ENCODE results near the gene CD86. TPM values are rescaled to one million over a fixed set of nuclear protein-coding genes. Genes with fewer than 3 reads are reported as not detected.

CD86 gene
- polyA plus RNA-seq, 1 donor from 2014 or later, result not detected

DNA sequence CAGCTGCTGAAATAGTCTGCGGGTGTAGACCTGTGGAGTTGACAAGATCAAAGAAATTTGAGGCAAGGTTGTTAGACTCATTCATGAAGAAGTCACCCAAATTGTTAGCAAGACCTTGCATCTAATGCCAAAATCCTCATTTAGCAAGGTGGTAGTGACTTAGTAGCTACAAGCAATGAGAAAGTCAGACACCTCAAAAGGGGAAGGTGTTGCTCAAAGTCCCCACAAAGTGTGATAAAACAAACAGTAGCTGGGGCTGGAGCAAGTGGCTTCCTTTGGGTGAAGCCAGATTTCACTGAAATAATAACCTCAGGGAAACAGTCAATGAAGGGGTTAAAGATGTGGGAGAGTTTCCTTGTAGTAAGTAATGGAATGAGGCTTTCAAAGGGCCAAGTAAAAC, 44.9 kb downstream of the CD86 start:
- no peaks in the 10 kb centered on the region for H3K9me3 ChIP-seq (ENCODE audit: low read length)
- H3K9ac ChIP-seq (ENCODE audit: low read length), result no peak overlapping the region
- H3K79me2 ChIP-seq (replicated peaks; ENCODE audit: insufficient read depth, low read length), result no peaks in the 10 kb centered on the region
- no peaks in the 10 kb centered on the region for H3K27me3 ChIP-seq (ENCODE audit: insufficient read depth, low read depth, low read length)
- no peaks in the 10 kb centered on the region for H4K20me1 ChIP-seq (ENCODE audit: insufficient read depth)
- no peaks in the 10 kb centered on the region for H3K36me3 ChIP-seq (ENCODE audit: insufficient read depth, low read length)
- no peak overlapping the region for H3K4me2 ChIP-seq (ENCODE audit: low read length)
- H3F3A ChIP-seq (ENCODE audit: insufficient read depth, low read length, poor library complexity, severe bottlenecking), result peaks cover 3% of the 10 kb centered on the region
- H3K9me2 ChIP-seq (ENCODE audit: insufficient read depth, low read length), result no peaks in the 10 kb centered on the region
- no peak overlapping the region for H3K4me3 ChIP-seq (ENCODE audit: low read length)
- H3K27ac ChIP-seq (ENCODE audit: low read length), result no peak overlapping the region
- no peak for TF ChIP-seq TAF1 (IDR thresholded peaks at IDR 0.05; ENCODE audit: low read depth)
- TF ChIP-seq REST (IDR thresholded peaks at IDR 0.05; ENCODE audit: borderline replicate concordance), result no peak
- no peak for TF ChIP-seq RAD21 (conservative IDR thresholded peaks at IDR 0.05)
- no peak for TF ChIP-seq MXI1 (conservative IDR thresholded peaks at IDR 0.05; ENCODE audit: poor library complexity, severe bottlenecking)
- TF ChIP-seq EZH2 (IDR thresholded peaks at IDR 0.05; ENCODE audit: borderline replicate concordance, insufficient read depth, low read length, poor library complexity, severe bottlenecking), result no peak
- no peak for TF ChIP-seq EP300 (conservative IDR thresholded peaks at IDR 0.05; ENCODE audit: poor library complexity, severe bottlenecking)
- TF ChIP-seq, protein P1, sequence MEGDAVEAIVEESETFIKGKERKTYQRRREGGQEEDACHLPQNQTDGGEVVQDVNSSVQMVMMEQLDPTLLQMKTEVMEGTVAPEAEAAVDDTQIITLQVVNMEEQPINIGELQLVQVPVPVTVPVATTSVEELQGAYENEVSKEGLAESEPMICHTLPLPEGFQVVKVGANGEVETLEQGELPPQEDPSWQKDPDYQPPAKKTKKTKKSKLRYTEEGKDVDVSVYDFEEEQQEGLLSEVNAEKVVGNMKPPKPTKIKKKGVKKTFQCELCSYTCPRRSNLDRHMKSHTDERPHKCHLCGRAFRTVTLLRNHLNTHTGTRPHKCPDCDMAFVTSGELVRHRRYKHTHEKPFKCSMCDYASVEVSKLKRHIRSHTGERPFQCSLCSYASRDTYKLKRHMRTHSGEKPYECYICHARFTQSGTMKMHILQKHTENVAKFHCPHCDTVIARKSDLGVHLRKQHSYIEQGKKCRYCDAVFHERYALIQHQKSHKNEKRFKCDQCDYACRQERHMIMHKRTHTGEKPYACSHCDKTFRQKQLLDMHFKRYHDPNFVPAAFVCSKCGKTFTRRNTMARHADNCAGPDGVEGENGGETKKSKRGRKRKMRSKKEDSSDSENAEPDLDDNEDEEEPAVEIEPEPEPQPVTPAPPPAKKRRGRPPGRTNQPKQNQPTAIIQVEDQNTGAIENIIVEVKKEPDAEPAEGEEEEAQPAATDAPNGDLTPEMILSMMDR (IDR thresholded peaks at IDR 0.05; ENCODE audit: poor library complexity, severe bottlenecking), result no peak
- no peak for TF ChIP-seq SMC3 (conservative IDR thresholded peaks at IDR 0.05; ENCODE audit: poor library complexity)
- H2AFZ ChIP-seq (ENCODE audit: low read depth, low read length), result no peak overlapping the region

DNA sequence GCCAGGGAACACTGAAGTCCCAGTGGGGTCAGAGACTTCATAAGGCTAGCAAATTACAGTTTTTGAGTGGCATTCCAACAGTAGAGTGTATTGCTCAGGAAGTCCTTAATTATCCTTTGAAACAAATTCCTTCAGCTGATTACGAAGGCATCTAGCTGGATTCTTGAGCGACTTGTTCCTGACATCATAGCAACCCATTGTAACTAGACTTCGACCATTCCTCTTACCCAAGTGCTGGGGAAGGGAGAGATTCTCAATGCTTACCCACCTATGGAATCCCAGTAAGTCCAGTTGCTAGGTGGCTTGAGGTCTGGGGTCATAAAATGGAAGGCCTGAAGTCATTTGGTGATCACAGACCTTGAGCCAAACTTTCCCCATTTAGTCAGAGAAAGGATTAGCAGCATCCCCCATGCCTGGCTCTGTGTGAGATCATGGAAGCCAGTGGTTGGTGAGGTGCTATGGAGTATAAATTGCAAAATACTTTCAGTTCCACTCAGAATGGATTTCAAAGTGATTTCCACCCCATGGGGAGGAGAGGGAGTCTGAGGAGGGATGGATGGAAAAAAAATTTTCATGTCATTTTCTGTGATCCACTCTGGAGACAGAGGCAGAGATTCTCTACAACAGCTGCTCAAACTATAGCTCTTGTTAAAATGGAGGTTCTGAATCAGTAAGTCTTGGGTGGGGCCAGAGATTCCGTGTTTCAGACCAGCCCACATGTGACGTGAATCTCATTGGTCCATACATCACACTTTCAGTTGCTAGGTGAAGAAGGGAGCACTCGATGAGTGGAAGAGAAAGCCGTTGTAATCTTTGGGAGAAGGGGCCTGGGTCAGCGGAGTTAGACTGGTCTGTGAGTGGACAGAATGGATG, 45.7 kb downstream of the CD86 start:
- Histone ChIP-seq H3K27me3 (ENCODE audit: insufficient read depth, low read depth, low read length) (no peaks in the 10 kb centered on the region), H3K27ac (ENCODE audit: low read length) (no peak overlapping the region), H3K9ac (ENCODE audit: low read length) (no peak overlapping the region), H3K4me2 (ENCODE audit: low read length) (no peak overlapping the region), H4K20me1 (ENCODE audit: insufficient read depth) (no peaks in the 10 kb centered on the region), H3K9me3 (ENCODE audit: low read length) (no peaks in the 10 kb centered on the region), H3K79me2 (replicated peaks; ENCODE audit: insufficient read depth, low read length) (no peaks in the 10 kb centered on the region), H3K9me2 (ENCODE audit: insufficient read depth, low read length) (no peaks in the 10 kb centered on the region), H3F3A (ENCODE audit: insufficient read depth, low read length, poor library complexity, severe bottlenecking) (peaks cover 3% of the 10 kb centered on the region), H2AFZ (ENCODE audit: low read depth, low read length) (no peak overlapping the region), H3K36me3 (ENCODE audit: insufficient read depth, low read length) (no peaks in the 10 kb centered on the region), H3K4me3 (ENCODE audit: low read length) (no peak overlapping the region)
- no peak for TF ChIP-seq TAF1 (IDR thresholded peaks at IDR 0.05; ENCODE audit: low read depth)
- no peak for TF ChIP-seq RAD21 (conservative IDR thresholded peaks at IDR 0.05)
- TF ChIP-seq, protein P1 (IDR thresholded peaks at IDR 0.05; ENCODE audit: poor library complexity, severe bottlenecking), result no peak
- no peak for TF ChIP-seq SMC3 (conservative IDR thresholded peaks at IDR 0.05; ENCODE audit: poor library complexity)
- no peak for TF ChIP-seq MXI1 (conservative IDR thresholded peaks at IDR 0.05; ENCODE audit: poor library complexity, severe bottlenecking)
- no peak for TF ChIP-seq EZH2 (IDR thresholded peaks at IDR 0.05; ENCODE audit: borderline replicate concordance, insufficient read depth, low read length, poor library complexity, severe bottlenecking)
- TF ChIP-seq POLR2AphosphoS5 (IDR thresholded peaks at IDR 0.05), result no peak
- no peak for TF ChIP-seq EP300 (conservative IDR thresholded peaks at IDR 0.05; ENCODE audit: poor library complexity, severe bottlenecking)
- TF ChIP-seq REST (IDR thresholded peaks at IDR 0.05; ENCODE audit: borderline replicate concordance), result no peak

Measured in neural cell (in vitro differentiated cells).